ENCODE results near the gene FAM193B.
"Not testable (repeated sequence)": the region's sequence is repeated elsewhere in the genome, so short reads cannot be mapped to it uniquely, and the experiment has no call there.

Gene FAM193B

GRCh38 chr5:177497292-177498012, 56.9 kb downstream of the FAM193B start, which contains the start of gene PDLIM7:
PDLIM7 (minus strand) TSS chr5:177497604; CDS start chr5:177496512, 1,092 bp downstream.
- DNase-seq: peak; percentile 85

- no peak for DNase-seq
These were observed 57.6 kb downstream of the FAM193B start for GRCh38 chr5:177496727-177497291.

GRCh38 chr5:177496070-177496726, 58.2 kb downstream of the FAM193B start:
- no peak for DNase-seq

DNA sequence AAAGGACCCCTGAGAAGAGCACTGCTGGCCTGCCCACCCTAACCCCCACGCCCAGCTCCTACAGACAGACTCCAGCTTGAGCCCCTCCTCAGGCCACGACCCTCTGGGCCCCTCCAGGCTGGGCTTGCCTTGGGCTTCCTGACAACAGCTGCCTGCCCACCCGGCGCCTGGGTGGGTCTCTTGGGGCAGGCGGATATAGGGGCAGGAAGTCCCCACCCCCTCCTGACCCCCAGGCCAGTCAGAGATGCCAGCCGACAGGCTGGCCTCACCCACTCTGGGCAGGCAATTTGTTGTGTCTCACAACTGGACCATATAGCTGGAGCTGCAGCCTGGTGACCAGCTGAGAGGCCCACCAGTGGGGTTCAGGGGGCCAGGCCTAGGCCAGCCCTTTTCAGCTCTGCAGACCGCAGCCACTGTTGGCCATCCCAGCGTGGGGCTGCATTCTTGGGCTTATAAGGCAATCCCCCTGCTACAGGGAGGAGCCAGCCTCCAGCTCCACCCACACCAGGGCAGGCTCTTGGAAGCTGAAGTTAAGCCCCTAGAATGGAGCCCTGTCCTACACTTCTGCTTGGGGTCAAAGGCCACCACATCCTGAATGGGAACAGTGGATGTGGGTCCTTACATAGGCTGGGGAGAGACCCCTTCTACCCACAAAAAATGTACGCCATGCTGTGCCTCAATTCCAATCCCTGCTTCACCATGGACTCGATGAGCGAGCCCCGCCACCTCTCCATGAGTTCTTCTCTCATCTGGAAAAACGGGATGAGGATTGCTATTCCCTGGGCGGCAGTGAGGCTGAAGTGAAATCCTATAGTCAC, 58.9 kb downstream of the FAM193B start:
- no peak for DNase-seq

DNA sequence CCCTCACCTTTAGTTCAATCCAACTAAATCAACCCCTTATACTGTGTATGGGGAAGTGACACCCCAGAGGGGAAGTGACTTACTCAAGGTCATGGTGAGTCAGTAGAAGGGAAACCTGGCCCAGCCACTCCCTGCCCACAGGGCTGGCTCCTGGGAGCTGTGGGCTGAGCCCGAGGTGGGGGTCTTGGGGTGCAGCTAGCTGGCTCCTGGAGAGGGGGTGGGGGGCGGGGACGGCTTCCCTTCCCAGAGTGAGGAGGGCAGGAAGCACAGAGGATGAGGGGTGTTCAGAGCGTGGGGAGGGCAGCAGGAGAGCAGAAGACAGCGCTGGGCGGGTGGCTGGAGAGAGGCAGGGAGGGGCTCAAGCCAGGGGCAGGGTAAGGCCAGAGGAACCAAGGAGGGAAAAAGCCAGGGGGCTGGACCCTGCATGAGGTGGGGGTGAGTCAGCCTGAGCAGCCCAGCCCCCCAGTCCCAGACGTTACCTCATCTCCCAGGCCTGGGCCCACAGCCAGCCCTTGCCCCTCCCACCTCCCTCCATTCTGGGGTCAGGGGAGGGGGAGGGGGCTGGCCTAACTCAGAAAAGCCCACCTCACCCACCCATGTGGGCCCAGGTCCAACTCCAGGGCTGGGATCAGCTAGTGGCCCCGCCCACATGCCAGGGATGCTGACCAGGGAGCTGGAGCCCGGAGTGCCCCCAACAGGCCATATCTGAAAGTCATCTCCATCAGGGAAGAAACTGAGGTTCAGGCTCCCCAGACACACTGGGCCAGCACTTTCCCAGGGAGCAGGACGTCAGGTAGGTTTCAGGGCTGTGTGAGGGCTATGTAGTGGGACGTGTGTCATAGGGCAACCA, 59.8 kb downstream of the FAM193B start:
- peak; percentile 7 for DNase-seq

DNA sequence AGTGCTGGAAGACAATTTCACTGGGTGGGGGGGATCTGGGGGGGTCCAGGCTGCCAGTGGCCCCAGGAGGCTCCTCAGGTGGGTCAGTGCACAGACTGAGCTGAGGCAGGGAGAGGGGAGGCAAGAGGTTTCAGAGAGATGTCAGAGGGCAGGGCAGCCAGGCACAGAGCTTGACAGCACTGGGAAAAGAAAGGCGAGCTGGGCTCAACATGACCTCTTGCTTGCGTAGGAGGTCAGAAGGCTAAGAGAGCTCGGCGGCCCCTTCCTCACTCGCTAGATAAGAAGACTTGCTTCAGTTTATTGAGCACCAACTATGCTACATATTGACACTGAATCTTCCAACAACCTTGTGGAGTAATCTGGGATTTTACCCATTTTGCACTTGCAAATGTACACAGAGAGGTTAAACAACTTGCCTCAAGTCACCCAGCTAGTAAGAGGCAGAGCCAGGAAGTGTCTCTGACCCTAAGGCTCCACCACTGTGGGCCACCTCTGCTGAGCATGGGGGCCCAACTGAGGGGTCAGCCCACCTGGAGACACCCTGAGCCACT, 60.5 kb downstream of the FAM193B start:
- no peak for DNase-seq

GRCh38 chr5:177492841-177493240, 61.5 kb downstream of the FAM193B start:
- DNase-seq: no peak

DNA sequence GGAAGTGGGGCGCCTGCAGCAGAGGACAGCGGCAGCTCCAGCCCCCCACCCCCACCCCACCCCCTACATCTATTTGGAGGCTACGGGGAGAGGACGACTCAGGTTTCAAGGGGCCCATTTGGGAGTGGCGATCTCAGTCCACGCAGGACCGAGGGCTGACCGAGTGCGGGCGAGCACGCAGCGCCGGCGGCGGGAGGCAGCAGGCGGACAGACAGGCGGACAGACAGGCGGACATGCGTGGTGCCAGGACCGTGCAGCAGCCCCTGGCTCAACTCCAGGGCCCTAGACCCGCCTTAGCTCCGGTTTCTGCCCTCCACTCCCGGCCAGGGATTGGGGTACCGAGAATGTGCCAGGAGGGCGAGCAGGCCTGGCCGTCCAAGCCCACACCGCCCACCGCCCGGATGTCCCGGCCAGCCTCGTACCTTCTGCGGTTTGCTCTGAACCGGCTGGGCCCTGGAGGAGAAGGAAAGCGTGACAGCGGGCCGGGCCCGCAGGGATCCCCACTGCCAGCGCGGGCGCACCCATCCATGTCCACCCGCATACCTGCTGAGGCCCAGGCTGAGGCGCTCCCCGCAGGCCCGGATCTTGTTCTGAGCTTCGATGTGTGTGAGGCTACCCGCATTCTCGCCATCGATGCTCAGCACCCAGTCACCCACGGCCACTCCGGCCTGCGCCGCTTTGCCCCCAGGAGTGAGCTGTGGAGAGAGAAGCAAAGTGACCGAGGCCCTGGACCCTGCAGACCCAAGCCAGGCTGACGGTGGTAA, 62.2 kb downstream of the FAM193B start:
- DNase-seq: no peak

- DNase-seq: no peak
These were observed 62.9 kb downstream of the FAM193B start for GRCh38 chr5:177491429-177491945.

GRCh38 chr5:177490992-177491391, 63.4 kb downstream of the FAM193B start:
- DNase-seq: no peak

- no peak for DNase-seq
These were observed 63.9 kb downstream of the FAM193B start for GRCh38 chr5:177490311-177490991.

DNA sequence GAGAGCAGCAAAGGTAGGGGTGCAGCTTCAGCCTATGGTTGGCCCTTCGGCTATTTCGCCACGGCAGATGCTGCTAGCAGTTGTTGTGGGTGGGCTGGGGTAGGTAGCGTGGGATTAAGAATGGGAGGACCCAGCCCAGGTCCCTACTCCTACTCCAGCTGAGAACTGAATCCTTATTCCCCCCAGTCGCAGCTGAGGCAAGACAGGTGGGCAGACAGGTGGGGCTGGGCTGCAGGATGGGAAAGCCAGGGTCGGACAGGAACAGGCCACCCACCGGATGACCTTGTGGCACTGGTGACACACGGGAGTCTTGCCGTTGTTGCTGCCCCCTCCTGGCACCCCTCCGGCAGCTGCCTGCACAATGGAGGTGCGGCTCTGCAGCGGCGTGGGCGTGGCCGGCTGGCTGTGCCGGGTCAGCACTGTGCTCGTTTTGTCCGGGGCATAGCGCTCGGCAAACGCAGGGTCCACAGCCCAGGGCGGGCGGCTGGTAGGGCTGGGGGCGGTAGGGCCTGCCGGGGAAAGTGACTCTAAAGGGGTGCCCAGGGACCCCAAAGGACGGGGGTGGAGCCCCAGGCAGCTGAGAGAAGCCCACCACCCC, 65.1 kb downstream of the FAM193B start:
- DNase-seq: no peak

DNA sequence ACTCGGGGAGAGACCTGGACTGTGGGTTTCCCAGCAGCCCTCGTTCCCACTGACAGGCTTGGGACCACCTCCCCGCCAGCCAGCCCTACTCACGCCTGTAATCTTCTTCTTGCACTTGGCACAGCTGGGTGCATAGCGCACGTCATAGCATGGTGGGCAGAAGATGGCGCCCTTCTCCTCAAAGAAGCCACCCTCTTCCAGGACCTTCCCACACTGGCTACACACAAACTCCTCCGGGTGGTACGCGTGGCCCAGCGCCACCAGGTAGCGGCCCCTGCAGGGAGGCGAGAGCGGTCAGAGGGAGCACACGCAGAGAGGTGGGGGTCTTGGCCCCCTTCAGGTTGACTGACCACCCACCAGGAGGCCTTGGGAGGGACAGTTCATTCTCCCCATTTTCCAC, 66.4 kb downstream of the FAM193B start:
- no peak for DNase-seq

- DNase-seq: no peak
These were observed 67.2 kb downstream of the FAM193B start for GRCh38 chr5:177487144-177487543.

DNA sequence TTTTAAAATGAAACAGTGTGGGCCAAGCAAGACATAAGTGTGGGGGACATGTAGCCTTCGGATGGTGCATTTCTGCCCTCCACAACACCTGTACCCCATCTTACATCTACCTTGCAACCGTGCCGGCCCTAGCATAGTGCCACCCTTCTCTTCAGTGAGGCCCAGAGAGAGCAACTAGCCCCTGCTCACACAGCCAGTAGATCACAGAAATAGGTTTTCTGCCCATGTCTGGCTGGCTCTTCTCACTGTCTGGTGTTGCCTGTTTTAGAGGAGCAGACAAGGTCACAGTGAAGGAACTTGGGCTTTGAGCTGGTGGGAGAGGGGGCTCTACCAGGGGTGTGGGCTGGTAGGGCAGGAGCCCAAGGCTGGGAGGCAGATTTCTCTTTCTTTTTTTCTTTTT, 68.1 kb downstream of the FAM193B start:
- DNase-seq: no peak

DNA sequence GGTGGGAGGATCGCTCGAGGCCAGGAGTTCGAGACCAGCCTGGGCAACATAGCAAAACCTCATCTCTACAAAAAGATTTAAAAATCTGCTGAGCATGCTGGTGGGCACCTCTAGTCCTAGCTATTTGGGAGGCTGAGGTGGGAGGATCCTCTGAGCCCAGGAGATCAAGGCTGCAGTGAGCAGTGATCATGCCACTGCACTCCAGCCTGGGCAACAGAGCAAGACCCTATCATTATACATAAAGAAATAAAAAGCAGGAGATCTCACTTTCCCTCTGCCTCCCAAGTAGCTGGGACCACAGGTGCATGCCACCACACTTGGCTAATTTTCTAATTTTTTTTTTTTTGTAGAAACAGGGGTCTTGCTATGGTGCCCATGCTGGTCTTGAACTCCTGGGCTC, 68.6 kb downstream of the FAM193B start:
- not testable (repeated sequence) for DNase-seq

- no peak for DNase-seq
These were observed 69.3 kb downstream of the FAM193B start for GRCh38 chr5:177484902-177485549.

GRCh38 chr5:177483994-177484901, 70.1 kb downstream of the FAM193B start:
- DNase-seq: no peak

All from KG1 (cell line).